HG03095 (cell line): ENCODE measurements around the gene EIF2A.

ENCODE experiments used
- ATAC-seq: cut with Tn5 transposase; IDR thresholded peaks from one replicate; pipeline ENCODE4 v1.9.1; 2021; ENCODE audit warnings: moderate library complexity; ENCODE audit not compliant: unreplicated experiment

The EIF2A gene

DNA sequence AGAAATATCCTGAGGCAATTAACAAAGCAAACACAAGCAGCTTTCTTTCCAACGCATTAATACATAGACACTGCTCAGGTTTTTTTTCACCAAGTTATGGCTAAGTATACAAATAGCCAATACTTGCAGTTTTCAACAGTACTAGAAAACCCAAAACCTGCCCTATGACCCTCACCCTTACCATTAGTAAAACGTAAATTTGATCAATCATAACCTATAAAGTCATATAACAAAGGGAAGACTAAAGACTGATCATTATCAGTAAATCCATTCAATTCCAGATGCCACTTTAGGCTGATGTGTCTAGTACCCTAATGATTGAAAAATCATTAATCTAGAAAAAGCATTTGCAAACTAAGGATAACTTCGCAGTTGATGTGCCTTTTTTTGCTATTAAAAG, 3.5 kb upstream of the EIF2A start:
- no peak for ATAC-seq

DNA sequence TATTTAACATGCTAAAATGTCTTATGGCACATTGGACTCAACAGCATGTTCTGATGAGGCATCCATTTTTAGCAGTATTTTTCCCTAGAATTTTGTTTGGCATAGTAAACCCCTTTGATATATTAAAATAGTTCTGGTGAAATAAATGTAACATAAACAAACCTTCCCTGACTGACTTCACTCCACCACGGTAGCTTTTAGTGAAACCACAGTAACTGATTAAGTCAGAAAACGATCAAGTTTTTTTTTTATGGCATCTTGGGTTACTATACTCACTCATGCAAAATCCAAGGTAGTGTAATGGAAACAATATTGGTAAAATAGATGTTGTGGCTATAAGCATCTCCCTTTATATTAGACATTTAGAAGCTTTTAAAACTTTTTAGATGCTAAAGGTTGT, 3.1 kb upstream of the EIF2A start:
- no peak for ATAC-seq

GRCh38 chr3:150544041-150544440, 2.5 kb upstream of the EIF2A start:
- ATAC-seq: no peak

GRCh38 chr3:150544726-150545125, 1.9 kb upstream of the EIF2A start:
- no peak for ATAC-seq

DNA sequence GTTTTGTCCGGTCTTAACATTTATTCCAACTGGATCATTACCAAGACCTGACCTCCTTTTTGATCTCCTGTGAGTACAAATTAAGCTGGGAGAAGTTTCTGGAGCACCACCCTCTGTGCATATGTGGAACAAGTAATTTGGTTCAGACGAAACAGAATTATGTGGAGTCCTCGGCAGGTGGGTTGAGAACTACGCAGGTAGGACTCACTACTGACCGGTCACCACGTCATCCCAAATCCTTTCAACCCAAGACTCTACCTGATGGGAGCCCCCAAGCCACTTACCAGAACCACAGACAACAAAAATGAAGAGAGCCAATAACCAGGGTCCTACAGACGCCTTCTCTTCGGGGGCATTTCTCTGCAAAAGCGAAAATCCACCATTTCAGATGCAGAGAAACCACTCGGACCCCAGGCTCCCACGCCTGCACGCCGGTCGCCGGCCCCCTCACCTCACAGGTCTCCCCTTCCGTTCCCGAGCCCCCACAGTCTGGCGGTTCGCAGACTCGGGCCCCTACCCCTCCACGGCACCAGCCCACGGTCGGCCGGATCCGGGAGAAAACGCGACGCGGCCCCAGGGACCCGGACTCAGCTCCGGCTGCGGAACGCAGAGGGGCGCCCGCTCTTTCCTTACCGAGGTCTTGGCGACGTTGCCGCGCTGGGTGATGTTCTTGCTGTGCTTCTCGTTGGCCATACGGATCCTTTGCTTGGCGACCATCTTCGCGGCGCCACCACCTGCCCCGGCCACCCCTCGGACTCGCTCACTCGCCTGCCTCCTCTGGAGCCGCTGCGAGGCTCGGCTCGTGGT, 965 bp upstream of the EIF2A start:
- ATAC-seq: peak; percentile 24

DNA sequence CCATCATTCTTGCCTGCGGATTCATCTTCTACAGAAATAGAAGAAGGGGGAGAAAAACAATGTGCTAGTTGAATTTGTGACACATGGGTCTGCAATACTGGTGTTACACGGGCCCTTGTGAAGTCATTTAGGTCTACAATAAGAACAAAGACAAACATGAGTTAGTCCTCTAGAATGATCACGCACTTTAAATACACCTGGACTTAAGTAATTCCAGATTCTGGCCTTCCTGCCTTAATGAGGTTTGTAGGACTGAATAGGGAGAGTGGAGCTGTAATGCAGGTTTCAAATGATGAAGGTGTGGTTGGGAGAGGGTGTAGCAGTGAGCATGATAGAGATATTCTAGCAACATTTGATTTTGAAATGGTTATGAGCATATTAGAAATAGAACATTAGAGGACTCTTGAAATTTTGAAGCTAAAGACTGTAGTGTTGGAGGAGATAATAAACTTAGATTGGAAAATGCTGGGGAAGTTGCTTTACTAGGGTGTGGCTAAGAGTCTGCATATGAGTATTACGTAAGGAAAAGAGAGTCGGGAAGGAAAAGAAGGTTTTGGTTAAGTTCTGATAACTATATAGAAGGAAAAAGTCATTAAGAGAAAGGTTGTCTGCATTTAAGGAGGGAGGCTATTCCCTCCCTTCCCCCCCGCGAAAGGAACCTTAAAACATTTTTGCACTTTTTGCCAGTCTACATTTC, 606 bp downstream of the EIF2A start:
- ATAC-seq: no peak

- no peak for ATAC-seq
Observed at GRCh38 chr3:150555859-150556436, 9.4 kb downstream of the EIF2A start.

DNA sequence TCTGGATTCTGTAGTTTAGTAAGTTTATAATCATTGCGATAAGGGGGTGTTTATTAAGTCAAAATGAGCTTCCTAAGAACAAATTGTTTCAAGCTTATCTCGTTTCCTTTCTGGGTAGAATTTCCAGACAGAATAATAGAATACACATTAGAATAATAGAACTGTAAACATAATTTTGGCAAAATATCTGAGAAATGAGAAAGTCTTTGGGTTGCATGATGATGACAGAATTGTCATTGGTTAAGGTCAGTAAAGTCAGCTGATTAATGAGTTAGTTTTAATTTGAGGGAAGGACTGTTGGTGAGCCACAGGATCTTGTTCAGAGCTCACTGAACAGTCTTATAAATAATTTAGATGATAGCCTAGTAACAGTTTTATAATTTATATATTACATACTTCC, 10.2 kb downstream of the EIF2A start:
- ATAC-seq: no peak

DNA sequence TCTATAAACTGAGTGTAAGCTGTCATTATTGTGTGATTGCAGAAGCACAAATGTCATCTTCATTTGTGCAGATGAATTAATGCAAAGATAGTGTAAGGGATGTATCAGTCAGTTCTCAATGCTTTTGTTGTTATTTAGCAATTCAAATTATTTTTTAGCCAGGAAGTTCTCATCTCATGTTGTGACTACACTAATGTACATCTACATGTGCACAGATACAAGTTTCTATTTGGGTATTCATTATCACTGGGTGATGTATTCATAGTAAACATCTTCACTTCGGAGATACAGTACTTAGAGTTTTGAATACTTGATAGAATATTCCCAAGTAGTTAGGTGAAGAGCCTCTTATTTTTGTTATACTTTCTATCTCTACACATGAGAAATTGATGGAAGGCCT, 11.1 kb downstream of the EIF2A start:
- ATAC-seq: no peak

GRCh38 chr3:150564243-150564642, 17.7 kb downstream of the EIF2A start:
- ATAC-seq: no peak

DNA sequence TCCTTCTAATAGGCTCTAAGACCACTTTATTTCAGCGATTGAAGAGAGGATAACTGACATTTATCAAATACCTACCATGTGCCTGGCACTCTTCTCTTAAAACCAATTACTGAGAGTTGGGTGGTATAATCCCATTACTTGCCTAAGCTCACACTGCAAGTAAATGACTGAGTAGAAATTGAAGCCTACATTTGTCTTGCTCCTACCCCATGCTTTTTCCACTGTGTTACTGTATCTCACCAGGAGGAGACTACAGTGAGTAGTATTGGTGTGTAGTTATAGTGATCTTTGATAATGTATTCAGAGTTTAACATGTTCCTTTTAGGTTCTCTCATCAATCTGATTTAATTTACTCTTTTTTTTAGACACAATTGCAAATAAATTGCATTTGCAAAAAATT, 20.7 kb downstream of the EIF2A start:
- no peak for ATAC-seq

DNA sequence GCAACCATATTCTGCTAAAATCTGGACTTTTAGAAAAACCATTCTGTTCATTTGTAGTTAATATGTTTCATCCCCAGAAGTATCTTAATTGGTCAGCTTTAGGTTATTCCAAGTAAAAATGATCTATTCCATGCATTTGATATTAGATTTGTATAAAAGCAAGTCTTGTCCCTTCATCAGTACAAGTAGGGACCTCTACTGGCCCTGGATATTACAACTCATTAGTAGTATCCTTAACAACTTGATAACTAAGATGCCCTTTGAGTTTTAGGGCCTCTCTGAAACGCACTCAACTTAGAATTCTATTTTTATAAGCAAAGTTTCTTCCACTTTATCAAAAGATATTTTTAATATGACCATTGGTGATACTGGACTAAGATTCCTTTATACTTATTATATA, 31.3 kb downstream of the EIF2A start:
- no peak for ATAC-seq

- no peak for ATAC-seq
Observed at GRCh38 chr3:150581174-150581573, 34.6 kb downstream of the EIF2A start.

GRCh38 chr3:150582620-150583019, 36.0 kb downstream of the EIF2A start:
- no peak for ATAC-seq

GRCh38 chr3:150583028-150583427, 36.4 kb downstream of the EIF2A start:
- peak; percentile 48 for ATAC-seq

DNA sequence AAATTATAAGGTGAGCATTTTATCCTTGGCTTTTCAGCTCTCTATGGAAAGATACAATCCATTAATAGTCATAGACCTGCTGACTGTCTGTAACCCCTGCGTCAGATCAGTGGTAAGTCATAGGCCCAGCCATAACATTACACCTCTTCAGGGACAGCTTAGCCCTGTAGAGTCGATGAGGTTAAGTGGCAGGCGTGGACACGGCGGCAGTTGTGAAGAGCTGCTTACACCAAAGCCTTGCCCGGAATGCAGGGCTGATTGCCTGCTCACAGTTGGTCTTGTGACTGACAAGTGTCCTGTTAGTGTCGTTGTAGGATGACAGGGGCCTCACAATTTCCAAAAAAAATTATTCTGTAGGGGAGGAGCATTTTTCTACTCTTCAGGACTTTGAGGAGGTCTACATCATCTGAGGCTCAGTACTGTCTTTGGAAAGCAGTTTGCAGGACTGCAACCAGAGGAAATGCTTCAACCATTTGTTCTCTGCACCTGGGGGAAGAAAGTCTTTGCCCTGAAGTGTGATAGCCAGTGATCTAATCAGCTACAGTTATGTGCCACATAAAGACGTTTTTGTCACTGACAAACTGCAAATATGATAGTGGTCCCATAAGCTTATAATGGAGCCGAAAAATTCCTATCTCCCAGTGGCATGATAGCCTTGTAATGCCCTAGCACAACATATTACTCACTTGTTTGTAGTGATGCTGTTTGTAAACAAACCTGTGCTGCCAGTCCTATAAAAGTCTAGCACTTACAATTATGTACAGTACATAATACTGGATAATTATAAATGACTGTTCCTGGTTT, 41.6 kb downstream of the EIF2A start:
- no peak for ATAC-seq

DNA sequence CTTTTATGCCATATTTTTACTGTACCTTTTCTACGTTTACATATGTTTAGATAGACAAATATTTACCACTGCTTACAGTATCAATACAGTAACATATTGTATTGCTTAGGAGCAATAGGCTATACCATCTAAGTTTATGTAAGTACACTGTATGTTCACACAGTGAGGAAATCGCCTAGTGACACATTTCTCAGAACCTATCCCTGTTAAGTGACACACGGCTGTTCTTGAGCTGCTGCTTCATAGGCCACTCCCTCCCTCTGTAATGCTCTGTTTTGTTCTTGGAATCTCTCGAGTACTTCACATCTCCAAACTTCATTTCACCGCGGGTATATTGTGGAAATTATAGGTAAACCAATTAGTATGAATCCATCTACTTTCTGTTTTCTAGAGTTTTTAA, 43.2 kb downstream of the EIF2A start:
- ATAC-seq: no peak

DNA sequence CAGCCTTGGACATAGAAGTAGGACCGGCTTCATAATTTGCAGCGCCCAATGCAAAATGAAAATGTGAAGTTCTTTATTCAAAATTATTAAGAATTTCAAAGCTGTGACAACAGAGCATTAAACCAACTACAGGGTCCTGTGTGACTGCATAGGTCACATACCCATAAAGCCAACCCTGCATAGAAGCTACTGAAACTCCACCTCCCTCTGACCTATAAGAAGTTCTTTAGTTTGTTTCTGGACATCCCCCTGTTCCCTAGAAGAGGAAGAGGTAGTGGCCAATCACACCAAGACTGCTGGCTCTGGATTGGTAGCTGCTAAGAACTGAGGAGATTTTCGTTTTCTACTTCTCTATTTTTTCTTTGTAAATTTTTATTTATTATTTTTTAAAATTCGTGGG, 47.6 kb downstream of the EIF2A start:
- no peak for ATAC-seq

- no peak for ATAC-seq
Observed at GRCh38 chr3:150597646-150598045, 51.1 kb downstream of the EIF2A start.

DNA sequence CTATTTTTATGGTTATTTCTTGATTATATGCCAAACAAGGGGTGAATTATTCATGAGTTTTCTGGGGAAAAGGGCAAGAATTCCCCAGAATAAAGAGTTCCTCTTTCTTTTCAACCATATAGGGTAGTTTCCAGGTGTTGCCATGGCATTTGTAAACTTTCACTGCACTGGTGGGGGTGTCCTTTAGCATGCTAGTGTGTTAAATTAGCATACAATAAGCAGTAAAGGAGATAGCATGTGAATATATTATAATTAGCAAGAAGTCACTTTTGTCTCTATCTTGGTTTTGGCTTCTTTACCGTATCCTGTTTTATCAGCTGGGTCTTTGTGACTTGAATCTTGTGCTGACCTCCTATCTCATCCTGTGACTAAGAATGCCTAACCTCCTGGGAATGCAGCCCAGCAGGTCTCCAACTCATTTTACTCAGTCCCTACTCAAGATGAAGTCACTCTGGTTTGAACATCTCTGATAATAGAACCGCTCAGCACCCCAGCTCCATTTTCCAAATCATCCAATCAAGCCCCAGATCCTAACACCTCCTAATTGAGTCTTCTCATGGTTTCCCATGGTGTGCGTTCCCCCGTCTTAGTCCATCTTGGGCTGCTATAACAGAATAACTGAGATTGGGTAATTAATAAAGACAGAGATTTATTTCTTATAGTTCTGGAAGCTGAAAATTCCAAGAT, 53.2 kb downstream of the EIF2A start:
- peak; percentile 25 for ATAC-seq
